ENCODE data around the gene ASCC1. TPM values are rescaled to one million over a fixed set of nuclear protein-coding genes. Genes with fewer than 3 reads are reported as not detected.

The ASCC1 gene
- total RNA-seq, 1 donor from 2014 or later: 37.1 TPM

DNA sequence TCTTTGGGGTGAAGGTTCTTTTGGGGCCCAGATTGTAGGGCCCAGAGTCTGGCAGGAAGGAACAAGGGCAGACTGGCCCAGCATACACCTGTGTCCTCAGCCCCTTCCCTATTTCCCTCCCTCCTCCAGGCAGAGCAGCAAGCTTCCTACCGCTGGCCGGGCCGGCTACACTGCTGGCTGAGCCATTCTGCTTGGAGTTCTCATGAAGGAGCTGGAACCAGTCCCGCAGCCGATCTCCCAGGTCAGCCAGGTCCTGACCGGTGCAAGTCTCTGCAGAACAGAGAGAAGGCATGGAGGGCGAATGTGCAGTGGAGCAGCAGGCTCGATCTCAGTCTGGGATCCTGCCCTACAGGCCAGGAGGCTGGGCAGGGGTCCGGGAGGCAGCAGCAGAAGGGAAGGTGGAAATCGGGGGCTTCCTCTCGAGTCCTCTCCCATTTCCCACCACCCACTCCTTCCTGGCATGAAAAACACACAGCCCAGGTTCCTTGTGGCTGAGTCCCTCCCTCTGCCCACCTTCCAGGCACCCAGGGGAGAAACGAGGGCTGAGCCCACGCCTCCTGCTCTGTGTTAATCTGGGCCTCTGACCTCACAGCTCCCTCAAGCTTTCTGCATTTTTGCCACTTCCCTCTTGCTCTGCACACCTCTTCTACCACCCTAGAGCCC, 148.5 kb downstream of the ASCC1 start:
- no peak for DNase-seq (ENCODE audit: low read depth)

DNA sequence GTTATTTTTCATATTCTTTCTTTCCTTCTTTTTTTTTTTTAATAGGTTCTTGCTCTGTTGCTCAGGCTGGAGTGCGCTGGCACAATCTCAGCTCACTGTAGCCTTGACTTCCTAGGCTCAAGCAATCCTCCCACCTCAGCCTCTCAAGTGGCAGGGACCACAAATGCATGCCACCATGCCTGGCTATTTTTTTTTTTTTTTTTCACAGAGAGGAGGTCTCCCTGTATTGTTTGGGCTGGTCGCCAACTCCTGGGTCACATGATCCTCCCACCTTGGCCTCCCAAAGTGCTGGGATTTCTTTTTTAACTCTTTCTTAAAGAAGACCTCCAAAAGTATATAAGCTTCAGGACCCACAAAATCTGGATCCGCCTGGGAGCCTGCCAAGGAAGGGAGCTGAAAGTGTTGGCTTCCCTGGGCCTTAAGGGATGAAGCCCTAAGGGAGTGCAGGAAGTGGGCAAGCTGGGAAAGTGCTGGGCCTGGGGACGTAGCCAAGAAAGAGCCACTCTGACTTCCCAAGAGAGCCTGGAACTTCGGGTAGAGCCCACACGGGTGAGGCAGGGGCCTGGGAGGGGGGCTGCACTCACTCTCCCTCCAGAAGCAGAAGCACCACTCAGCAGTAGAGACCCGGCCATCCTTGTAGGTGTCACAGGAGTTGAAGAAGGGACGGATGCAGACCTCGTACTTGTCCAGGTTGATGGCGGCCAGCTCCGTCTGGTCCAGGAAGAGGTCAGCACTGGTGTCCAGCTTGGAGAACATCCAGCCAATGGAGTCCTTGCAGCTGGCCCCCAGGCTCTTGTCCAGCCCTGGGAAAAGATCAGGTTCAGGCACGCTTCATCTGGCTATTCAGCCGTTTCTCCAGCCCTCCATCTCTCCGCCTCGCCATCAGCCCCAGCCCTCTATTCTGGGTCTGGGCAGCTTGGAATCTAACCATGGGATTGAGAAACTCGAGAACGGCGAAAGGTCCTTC, 149.5 kb downstream of the ASCC1 start:
- DNase-seq (ENCODE audit: low read depth): no peak

DNA sequence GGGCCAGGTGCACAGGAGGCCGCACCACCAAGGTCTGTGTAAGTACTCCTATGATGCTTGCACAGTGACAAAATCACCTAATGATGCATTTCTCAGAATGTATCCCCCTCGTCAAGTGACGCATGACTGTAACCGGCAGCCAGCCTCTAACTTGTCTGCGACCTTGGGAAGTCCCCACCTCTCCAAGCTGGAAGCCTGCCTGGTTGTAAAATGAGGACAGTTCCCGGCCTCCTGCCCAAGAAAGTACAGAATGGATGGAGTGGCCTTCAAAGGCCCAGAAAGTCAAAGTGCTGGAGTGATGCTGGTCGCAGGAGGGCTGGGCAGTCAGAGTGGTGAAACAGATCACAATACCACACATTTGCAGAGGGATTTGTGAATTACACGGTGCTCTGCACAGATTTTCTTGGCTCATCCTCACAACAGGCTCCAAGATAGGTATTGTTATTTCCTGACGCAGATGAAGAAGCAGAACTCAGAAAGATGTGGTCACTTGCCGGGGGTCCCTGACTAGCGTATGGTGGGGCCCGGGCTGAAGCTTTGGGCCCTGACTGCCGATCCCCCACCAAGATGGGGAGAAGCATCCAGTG, 150.5 kb downstream of the ASCC1 start:
- DNase-seq (ENCODE audit: low read depth): no peak

DNA sequence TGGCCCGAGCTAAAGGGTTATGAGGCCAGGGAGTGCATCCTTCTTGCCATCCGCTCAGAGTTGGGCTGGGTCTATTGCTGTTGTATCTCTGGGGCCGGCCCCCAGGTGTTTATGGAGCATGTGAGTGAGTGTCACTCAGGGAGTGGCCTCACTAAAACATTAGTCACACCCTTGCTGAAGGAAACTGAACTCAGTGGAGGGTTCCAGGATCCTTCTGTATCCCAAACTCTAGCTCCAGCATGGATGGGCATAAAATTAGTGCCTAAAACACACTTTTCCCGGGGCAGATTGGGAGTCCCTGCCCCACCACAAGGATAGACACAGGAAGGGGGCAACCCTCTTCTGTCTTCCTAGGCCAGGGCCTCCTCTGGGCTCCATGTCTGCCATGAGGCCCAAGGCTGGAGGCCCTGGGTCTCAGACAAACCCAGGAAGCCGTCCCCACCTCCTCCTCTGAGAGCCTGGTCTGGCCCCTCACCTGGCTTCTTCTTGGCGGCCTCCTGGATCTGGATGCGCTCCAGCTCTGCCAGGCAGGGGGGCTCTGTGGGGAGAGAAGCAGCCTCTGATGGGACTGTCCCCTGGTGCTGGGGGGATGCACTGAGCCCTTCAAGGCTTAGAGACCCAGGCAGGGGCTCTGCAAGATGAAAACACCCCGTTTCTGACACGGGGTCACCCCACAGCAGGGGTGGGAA, 152.2 kb downstream of the ASCC1 start:
- no peak for DNase-seq (ENCODE audit: low read depth)

DNA sequence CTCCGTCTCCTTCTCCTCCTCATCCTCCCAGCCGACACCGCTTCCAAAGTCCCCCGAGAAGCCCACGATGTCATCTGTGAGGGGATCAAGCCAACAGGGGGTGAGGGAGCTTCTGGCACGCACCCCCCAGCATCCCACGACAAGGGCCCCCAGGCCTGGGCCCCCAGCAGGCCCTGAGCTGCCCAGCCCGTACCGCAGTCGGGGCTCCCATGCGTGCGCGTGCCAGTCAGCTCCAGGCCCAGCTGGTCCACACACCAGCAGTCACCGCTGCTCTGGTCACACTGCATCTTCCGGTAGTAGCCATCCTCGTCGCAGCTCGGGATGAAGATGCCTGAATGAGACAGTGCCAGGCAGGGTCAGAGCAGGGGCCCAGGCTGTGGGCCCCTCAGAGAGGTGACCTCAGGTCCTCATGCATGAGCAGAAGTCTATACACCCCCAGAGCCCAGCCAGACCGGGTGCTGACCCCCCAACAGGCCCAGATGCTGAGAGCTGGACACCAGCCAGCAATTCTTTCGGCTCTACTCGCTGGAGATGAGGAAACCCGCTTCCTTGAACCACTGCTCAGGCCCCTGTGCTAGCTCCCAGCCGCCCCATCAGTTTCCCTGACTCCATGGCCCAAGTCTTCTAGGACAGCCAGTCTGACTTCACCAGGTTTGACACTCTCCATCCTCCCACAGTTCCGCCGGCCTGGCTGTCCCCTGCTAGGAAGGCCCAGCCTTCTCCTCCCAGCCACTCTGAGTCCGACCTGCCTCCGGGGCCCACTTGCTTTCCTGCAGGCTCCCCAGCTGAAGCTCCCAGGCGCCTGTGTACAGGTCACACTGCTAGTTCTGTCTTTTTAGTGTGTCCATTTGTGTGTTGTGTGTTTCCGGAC, 153.0 kb downstream of the ASCC1 start:
- no peak for DNase-seq (ENCODE audit: low read depth)

DNA sequence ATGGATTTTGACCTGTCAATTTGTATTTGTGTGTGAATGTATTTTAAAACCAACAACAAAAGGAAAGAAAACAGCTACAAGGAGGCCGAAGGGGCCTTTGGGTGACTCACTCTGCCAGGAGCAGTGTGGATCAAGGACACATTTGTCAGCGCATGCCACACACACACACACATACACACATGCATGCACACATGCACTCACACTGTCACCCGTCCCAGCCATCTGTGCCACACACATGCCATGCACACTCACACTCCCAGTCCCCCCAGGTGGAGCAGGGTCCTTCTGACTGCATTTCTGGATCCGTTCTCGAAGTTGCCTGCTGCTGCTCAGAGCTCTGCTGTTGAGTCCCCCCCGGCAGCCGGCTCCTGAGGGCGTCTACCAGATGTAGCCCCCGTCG, 153.7 kb downstream of the ASCC1 start:
- DNase-seq (ENCODE audit: low read depth): peak; percentile 11

DNA sequence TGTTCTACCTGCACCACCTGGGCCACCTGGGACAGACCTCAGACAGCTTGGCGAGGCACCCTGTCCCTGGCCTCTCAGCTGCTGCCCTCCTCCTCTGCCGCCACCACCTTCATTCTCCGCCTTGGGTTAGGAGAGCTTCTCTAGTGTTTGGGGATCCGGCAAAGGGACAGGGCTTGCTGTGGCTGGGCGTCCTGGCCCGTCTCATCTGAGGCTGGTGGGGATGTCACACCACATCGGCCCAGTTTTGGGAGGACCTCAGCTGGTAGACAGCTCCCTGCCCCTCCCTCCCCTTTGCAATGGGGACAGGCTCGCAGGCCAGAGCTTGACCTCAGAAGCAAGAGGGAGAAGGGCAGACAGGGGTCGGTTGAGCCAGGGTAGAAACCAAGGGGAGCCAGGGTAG, 154.1 kb downstream of the ASCC1 start:
- DNase-seq (ENCODE audit: low read depth): no peak

DNA sequence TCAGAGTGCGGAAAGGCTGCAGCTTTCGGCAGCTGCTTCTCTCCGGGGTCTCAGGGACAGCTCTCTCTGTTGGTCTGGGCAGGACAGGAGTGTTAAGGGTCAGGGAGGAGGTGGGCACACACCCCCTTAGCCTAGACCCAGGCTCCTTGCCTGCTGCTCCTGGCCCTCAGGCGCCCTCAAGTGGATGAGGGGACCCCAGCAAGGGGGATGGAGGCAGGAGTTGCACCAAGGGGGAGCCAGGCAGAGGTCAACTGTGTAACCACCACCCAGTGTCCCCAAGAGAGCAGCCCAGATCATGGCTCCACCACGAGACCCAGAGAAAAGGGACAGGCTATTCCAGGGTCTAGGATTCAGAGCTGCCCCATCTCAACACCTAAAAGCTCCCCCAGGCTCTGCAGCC, 154.6 kb downstream of the ASCC1 start:
- no peak for DNase-seq (ENCODE audit: low read depth)

DNA sequence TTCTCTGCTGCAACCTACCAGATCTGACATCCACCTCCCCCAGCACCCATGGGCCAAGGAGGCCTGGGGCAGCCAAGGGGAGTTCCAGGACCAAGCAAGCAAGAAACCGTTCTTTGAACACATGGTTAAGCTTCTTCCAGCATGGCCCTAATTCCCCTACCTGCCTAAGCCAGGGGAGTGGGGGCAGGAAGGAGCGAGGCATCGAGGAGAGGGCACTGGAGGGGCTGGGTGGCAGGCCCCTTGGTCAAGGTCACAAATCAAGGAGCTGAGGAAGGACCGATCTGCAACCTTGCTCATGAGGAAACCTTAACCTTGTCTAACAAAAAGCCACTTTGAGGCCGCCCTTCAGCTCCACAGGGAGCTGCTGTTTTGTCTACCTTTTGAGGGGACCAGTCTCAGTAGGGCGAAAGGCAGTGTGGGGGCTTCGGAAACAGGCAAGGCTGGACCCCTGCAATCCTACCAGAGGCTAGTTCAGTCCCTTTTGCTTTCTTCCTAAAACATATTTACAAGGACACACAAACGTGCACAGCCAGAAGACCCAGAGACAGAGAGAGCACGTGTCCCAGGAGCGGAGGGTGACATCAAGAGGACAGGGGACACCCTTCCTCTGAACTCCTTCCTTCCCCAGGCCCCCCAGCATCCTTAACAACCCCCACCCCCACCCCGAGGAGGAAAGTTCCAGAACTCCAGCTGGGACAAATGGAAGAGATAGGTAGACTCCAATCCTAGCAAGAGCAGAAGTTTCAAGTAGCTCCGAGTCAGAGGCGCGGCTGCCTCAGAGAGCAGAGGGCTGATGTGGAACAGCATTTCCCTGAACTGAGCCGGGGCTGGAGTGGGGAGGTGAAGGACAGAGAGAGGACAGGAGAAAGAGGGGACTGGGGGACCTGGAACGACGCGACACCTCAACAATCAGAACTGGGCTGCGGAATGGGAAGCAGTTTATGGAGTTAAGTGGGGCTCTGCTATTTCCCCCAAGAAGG, 155.9 kb downstream of the ASCC1 start:
- no peak for DNase-seq (ENCODE audit: low read depth)

DNA sequence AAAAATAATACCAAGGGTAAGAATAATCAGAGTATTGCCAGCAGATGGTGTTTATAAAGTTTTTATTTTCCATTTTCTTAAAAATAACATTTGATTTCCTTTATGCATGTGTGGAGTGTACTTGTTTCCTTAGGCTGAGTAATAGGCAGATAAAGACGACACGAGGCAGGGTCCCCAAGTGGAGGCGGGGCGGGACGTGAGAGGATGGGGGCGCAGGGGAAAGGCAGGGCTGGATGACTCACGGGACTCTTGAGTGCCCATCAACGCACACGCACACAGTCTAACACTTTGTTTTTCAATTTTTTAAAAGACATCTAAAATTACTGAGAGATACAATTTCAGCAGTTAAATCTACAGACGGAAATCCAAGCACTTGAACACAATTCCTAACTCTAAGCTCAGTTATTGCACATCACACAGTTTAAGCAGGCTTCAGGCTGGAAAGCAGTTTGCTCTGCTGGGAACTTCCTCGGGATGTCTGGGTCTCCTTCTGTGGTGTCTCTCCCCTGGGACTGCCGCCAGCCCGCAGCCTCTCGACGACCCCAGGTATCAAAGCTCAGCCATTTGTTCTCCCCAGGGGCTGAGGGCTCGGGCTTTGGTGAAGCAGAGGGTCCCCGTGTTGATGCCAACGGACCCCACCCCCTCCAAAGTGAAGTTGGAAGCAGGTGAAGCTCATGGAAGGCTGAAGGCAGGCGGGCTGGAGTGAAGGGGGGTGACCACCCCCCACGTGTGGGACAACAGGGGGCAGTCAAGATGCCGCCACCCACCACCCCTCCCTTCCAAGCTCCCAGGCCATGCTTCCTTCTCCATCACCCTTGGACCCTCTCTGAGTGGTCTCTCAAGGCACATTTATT, 156.9 kb downstream of the ASCC1 start:
- no peak for DNase-seq (ENCODE audit: low read depth)

DNA sequence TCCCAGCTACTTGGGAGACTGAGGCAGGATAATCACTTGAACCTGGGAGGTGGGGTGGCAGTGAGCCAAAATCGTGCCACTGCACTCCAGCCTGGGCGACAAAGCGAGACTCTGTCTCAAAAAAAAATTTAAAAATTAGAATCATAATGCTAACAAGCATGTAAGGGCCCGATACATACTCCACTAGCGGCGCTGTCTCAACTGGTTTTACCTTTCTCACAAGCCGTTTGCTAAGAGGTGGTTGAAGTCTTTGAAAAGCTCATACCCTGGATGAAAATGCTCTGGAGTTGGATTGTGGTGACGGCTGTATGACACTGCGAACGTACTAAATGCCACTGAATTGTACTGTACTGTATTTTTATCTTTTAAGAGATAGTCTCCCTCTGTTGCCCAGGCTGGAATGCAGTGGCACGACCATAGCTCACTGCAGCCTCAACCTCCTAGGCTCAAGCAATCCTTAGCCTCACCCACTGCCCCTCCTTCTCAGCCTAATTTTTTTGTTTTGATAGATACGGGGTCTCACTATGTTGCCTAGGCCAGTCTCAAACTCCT, 157.7 kb downstream of the ASCC1 start:
- no peak for DNase-seq (ENCODE audit: low read depth)

DNA sequence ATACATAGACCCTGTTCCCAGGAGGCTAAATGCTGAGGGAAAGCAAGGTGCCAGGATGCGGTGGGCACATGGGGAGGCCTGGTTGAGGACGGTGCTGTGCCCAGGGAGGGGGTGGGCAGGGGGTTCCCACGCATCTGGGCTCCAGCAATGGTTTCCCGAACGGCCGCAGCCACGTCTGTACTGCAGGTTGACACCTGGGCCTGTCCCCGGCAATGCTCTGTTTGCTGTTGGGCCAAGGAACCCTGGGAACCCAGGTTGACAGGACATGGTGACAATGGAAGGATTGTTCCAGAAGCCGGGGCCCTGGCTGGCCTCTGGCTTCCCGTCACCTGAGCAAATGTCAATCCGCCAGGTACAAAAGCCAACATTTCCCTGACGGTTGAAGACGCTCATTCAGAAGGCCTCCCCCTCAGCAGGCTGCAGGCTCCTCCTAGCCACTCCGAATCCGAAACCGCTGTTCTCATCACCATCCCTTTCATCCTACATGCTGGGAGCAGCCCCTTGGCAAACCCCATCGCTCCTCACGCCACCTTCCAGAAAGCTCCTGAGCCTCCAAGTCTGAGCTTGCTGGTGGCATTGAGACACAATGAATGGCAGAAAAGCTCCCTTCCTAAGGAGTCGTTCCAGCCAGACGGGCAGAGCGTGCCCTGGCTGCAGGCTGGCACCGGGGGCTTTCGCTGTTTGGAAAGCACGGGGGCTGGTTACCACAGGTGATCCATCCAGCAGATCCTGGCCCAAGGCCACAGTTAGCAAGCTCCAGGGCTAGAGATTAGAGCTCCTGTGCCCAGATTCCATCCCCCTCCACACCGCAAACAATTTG, 158.9 kb downstream of the ASCC1 start:
- DNase-seq (ENCODE audit: low read depth): no peak

DNA sequence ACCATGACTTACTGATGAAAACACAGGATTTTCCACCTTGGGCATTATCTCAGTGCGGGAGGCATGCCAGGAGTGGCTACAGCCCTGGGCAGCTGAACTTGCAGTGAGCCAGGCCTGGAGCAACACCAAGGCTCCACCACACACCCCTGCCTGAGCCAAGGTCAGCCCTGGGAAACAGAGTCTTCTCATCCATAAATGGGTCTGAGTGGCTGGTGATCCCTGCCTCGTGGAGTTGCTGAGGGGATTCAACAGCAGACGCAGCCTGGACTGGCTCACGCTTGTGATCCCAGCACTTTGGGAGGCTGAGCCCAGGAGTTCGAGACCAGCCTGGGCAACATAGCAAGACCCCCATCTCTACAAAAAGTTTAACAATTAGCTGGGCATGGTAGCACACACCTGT, 160.0 kb downstream of the ASCC1 start:
- DNase-seq (ENCODE audit: low read depth): peak; percentile 18

DNA sequence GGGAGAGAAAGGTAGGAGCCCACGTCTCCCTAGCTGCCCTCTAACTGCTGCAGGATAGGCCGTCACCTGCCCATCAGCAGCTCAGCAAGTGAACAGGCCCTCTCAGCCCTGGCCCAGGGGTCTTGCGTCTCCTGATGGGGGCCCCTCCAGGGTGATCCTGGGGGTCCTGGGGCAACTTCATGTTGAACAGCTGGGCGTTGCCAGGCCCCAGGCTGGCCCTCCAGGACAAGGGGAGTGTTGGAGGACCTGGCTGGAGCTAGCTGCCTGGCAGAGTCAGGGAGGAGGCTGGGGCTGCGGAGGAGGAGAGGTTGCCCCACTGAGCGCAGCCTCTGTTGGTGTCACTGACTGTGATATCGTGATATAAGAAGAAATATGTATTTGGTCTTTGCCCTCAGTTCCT, 162.4 kb downstream of the ASCC1 start:
- no peak for DNase-seq (ENCODE audit: low read depth)

DNA sequence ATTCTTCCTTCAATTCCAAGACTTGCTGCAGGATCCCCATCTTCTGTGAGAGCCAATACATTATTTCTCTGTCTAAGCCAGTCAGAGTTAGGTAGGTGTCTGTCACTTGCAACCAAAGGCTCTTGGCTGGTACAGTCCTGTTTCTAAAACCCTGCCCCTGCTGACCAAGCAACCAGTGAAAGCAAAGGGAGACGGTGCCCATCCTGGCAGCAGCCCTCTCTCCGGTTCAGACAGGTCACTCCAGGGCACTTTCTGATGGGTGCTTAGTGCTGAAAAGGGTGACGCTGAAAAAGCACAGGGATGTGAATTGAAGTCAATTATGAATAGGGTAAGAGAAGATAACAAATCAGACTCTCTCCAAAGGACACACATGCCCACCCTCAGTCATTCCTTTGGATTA, 165.2 kb downstream of the ASCC1 start:
- DNase-seq (ENCODE audit: low read depth): no peak

DNA sequence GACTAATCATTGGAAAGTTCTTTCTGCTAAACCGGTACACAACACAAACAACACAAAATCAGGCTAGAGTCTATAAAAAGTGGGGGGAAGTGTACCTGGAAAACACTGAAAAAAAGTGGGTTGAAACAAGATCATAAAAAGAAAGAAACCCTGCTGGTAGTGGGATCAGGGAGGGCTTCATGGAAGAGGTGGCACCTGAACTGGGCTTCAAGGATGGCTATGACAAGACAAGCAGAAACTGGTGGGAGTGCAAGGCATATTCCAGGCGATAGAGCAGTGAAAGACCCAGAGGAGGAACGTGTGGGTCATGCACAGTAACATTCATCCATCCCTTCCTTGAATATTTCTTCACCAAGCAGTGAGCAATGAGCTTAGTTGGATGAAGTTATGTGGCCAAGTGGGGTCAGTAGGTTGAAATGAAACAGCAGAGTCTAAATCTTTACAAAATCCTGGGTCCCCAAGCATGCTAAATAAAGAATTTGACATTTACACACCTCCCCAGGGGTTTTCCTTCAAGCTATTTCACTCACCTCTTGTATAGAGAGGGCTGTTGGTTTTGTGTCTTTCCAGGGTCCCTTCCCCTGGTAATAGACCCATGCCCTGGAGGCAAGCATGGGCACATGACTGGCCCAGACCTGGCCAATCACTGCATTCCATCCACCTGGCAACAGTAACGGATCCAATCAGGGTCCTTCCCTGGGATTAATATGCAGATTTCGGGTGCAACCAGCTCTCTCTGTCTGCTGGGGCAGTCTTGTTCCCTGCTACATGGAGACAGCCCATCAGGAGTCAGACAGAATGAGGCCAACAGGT, 165.9 kb downstream of the ASCC1 start:
- no peak for DNase-seq (ENCODE audit: low read depth)

Data from myocyte (in vitro differentiated cells).